Neuronal stem cell (in vitro differentiated cells): ENCODE data around the gene SMIM36.
"Not testable (repeated sequence)": the region's sequence is repeated elsewhere in the genome, so short reads cannot be mapped to it uniquely, and the experiment has no call there.

Source experiments
- DNase-seq: peaks from one replicate; pipeline ENCODE4 v3.0.0-alpha.2; 2013; ENCODE audit warnings: low spot score
- H2AFZ ChIP-seq: one replicate; pipeline ENCODE4 v1.6.1; 2013; ENCODE audit warnings: mild to moderate bottlenecking, low read length, inconsistent platforms
- H2AK5ac ChIP-seq: 2 replicates; pipeline ENCODE4 v1.6.1; 2013; ENCODE audit warnings: low read depth, mild to moderate bottlenecking, inconsistent platforms, low read length, moderate library complexity, mixed read lengths
- H2BK120ac ChIP-seq: 2 replicates; pipeline ENCODE4 v1.6.1; 2013; ENCODE audit warnings: low read depth, mild to moderate bottlenecking, inconsistent platforms, low read length, moderate library complexity, mixed read lengths
- H2BK12ac ChIP-seq: one replicate; pipeline ENCODE4 v1.6.1; 2013; ENCODE audit warnings: low read length, inconsistent platforms
- H2BK15ac ChIP-seq: 2 replicates; pipeline ENCODE4 v1.6.1; 2013; ENCODE audit warnings: mild to moderate bottlenecking, low read length, inconsistent platforms, mixed read lengths
- H2BK5ac ChIP-seq: one replicate; pipeline ENCODE4 v1.6.1; 2013; ENCODE audit warnings: inconsistent platforms, mild to moderate bottlenecking, low read length, moderate library complexity
- H3K14ac ChIP-seq: one replicate; pipeline ENCODE4 v1.6.1; 2013; ENCODE audit warnings: low read length, inconsistent platforms
- H3K18ac ChIP-seq: 2 replicates; pipeline ENCODE4 v1.6.1; 2013; ENCODE audit warnings: low read length, inconsistent platforms
- H3K23ac ChIP-seq: 2 replicates; pipeline ENCODE4 v1.6.1; 2013; ENCODE audit warnings: low read depth, mild to moderate bottlenecking, mixed read lengths, low read length, inconsistent platforms; ENCODE audit not compliant: poor library complexity
- H3K27ac ChIP-seq: replicated peaks from 3 replicates; pipeline ENCODE4 v1.5.1; 2013; ENCODE audit warnings: low read length, inconsistent platforms
- H3K27me3 ChIP-seq, 3 experiments: 2 replicates each; pipeline ENCODE4 v1.6.1; 2013; ENCODE audit warnings: low read length in 3 of 3, mild to moderate bottlenecking in 2 of 3, inconsistent platforms in 1 of 3, low read depth in 1 of 3, mixed read lengths in 1 of 3, moderate library complexity in 1 of 3; ENCODE audit not compliant: control insufficient read depth in 3 of 3, insufficient read depth in 3 of 3
- H3K36me3 ChIP-seq, 2 donors: replicated peaks in 1 of 2; 2 replicates each; pipeline ENCODE4 v1.6.1; 2013; ENCODE audit warnings: low read length in 2 of 2; ENCODE audit not compliant: control insufficient read depth in 2 of 2, insufficient read depth in 2 of 2
- H3K4ac ChIP-seq: 2 replicates; pipeline ENCODE4 v1.6.1; 2013; ENCODE audit warnings: inconsistent platforms, mild to moderate bottlenecking, low read length, moderate library complexity
- H3K4me1 ChIP-seq, 2 donors: 1 replicate in 1 of 2; 2 replicates in 1 of 2; pipeline ENCODE4 v1.6.1; 2013; ENCODE audit warnings: low read length in 2 of 2, low read depth in 1 of 2; ENCODE audit not compliant: control insufficient read depth in 2 of 2, insufficient read depth in 1 of 2
- H3K4me2 ChIP-seq: one replicate; pipeline ENCODE4 v1.6.1; 2013; ENCODE audit warnings: mild to moderate bottlenecking, low read length, inconsistent platforms; ENCODE audit not compliant: insufficient read depth, poor library complexity, severe bottlenecking
- H3K4me3 ChIP-seq, 2 donors: 2 replicates each; pipeline ENCODE4 v1.5.1; 2013; ENCODE audit warnings: low read length in 2 of 2, mild to moderate bottlenecking in 2 of 2, inconsistent platforms in 1 of 2, moderate library complexity in 1 of 2
- H3K79me1 ChIP-seq: one replicate; pipeline ENCODE4 v1.6.1; 2013; ENCODE audit warnings: low read depth, mild to moderate bottlenecking, inconsistent platforms, low read length, moderate library complexity
- H3K9ac ChIP-seq: one replicate; pipeline ENCODE4 v1.6.1; 2013; ENCODE audit warnings: mild to moderate bottlenecking, low read depth, low read length, inconsistent platforms; ENCODE audit not compliant: poor library complexity
- H3K9me3 ChIP-seq, 2 donors: replicated peaks in 1 of 2; 2 replicates each; pipeline versions ENCODE3 to v1.6.1; 2013; ENCODE audit warnings: low read length in 2 of 2, mild to moderate bottlenecking in 2 of 2, inconsistent platforms in 1 of 2, low read depth in 1 of 2, mixed read lengths in 1 of 2, moderate library complexity in 1 of 2; ENCODE audit not compliant: control insufficient read depth in 2 of 2, insufficient read depth in 1 of 2
- H4K8ac ChIP-seq: one replicate; pipeline ENCODE4 v1.6.1; 2013; ENCODE audit warnings: low read depth, mild to moderate bottlenecking, inconsistent platforms, low read length, moderate library complexity
- H4K91ac ChIP-seq: one replicate; pipeline ENCODE4 v1.6.1; 2013; ENCODE audit warnings: low read length, low read depth, mild to moderate bottlenecking, inconsistent platforms; ENCODE audit not compliant: poor library complexity
- WGBS, 2 donors: extraction: QIAGEN DNeasy Blood & Tissue Kit; methylation state at CpG; one replicate each; pipeline ENCODE4 v1.1.7; 2013; ENCODE audit warnings: missing lambda C conversion rate in 2 of 2, mixed read lengths in 1 of 2; ENCODE audit not compliant: insufficient read length in 2 of 2, insufficient replicate concordance in 1 of 2; ENCODE audit errors: extremely low coverage in 2 of 2; 5-methylcytosine and 5-hydroxymethylcytosine counted together

Gene SMIM36

DNA sequence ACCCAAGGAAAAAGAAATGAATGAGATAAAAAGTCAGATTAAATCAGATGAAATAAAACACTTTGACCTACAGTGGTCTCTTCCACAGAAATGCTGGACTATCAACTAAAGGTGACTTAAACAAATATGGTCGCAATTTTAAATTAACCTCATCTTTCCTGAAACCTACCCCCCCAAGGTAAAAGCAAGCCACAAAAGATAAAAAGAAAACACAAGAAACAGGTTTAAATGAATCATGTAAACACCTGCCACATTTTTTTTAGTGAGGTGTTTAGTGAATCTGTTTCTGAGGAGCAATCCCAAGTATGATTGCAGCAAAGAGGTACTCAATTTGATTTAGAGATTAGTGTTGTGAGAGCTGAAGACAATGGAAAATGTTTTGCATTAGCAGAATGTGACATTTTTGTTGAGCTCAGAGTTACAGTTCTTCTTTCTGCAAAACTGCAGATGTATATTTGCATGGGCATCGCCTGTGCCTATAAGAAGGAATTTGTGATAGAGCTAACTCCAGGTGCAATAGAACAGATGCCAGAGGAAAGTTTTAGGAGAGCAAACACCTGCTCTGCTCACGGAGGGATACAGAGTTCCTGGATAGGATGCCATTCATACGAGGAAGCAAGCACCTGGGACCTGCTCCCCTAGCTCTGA, 86.2 kb downstream of the SMIM36 start:
- no peak for DNase-seq
- Histone ChIP-seq H3K79me1 (peaks cover 4% of the 10 kb centered on the region), H2AFZ (no peak overlapping the region), H3K23ac (no peak overlapping the region), H3K4me1 (peaks cover 3 to 4% of the 10 kb centered on the region in 2 donors), H3K36me3 (no peaks in the 10 kb centered on the region), H2BK120ac (no peak overlapping the region), H2BK15ac (no peak overlapping the region), H2AK5ac (no peak overlapping the region), H3K27me3 (peaks cover 0 to 9% (median 0%) of the 10 kb centered on the region in 3 experiments), H3K4me3 (no peak overlapping the region), H3K9ac (no peak overlapping the region), H3K9me3 (no peaks in the 10 kb centered on the region), H2BK5ac (no peak overlapping the region), H2BK12ac (no peak overlapping the region), H3K4ac (no peak overlapping the region), H3K27ac (no peak overlapping the region), H3K14ac (no peak overlapping the region), H4K91ac (no peak overlapping the region), H3K18ac (no peak overlapping the region), H4K8ac (no peak overlapping the region), H3K4me2 (no peak overlapping the region)
- WGBS, 2 donors = no CpG with 5 or more reads among the region's 4 CpGs

DNA sequence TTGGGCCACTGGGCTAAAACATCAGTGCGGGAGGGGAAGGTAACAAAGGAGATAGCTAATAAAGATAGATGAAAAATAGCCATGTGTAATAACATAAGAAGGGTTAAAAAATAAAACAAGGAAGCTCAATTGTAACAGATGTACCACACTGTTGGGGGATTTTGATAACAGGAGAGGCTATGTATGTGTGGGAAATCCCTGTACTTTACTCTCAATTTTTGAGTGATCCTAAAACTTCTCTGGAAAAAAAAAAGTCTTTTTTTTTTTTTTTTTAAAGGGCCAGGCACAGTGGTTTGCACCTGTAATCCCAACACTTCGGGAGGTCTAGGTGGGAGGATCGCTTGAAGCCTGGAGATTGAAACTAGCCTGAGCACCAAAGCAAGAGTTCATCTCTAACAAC, 87.7 kb downstream of the SMIM36 start:
- Histone ChIP-seq H3K27ac (no peak overlapping the region), H2BK5ac (no peak overlapping the region), H3K18ac (no peak overlapping the region), H2AK5ac (no peak overlapping the region), H3K27me3 (peaks cover 0 to 9% (median 0%) of the 10 kb centered on the region in 3 experiments), H2BK120ac (no peak overlapping the region), H3K79me1 (peaks cover 7% of the 10 kb centered on the region), H3K4me1 (peaks cover 4 to 5% of the 10 kb centered on the region in 2 donors), H2AFZ (no peak overlapping the region), H3K36me3 (peaks cover 3 to 10% of the 10 kb centered on the region in 2 donors), H3K9ac (no peak overlapping the region), H3K4ac (no peak overlapping the region), H3K4me3 (no peak overlapping the region), H3K23ac (no peak overlapping the region), H4K8ac (no peak overlapping the region), H4K91ac (no peak overlapping the region), H2BK15ac (no peak overlapping the region), H2BK12ac (no peak overlapping the region), H3K4me2 (no peak overlapping the region), H3K9me3 (peaks cover 2 to 6% of the 10 kb centered on the region in 2 donors), H3K14ac (no peak overlapping the region)
- DNase-seq = no peak
- WGBS, 2 donors = no CpG with 5 or more reads among the region's 3 CpGs

DNA sequence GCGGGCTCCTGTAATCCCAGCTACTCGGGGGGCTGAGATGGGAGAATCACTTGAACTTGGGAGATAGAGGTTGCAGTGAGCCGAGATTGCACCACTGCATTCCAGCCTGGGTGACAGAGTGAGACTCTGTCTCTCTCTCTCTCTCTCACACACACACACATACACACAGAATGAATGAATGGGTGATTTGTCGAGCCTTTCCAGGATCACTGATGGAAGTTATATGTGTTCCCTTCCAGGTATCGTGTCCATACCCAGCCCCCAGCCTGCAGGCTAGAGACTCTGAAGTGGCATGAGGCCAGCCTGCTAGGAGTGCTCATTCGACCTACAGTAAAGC, 88.5 kb downstream of the SMIM36 start:
- not testable (repeated sequence) for H3K9ac ChIP-seq, H2AFZ ChIP-seq, H3K4ac ChIP-seq, H3K4me3 ChIP-seq, H4K8ac ChIP-seq, H2BK120ac ChIP-seq, H3K4me2 ChIP-seq, H3K18ac ChIP-seq, H4K91ac ChIP-seq, H3K27ac ChIP-seq, H2AK5ac ChIP-seq, H3K79me1 ChIP-seq, H2BK15ac ChIP-seq, H3K14ac ChIP-seq, H3K27me3 ChIP-seq, H3K23ac ChIP-seq, H2BK12ac ChIP-seq, H2BK5ac ChIP-seq, DNase-seq, H3K4me1 ChIP-seq
- WGBS, 2 donors = no CpG with 5 or more reads among the region's 6 CpGs
- H3K9me3 ChIP-seq = peaks cover 4 to 13% of the 10 kb centered on the region in 2 donors
- H3K36me3 ChIP-seq = peaks cover 4 to 17% of the 10 kb centered on the region in 2 donors

DNA sequence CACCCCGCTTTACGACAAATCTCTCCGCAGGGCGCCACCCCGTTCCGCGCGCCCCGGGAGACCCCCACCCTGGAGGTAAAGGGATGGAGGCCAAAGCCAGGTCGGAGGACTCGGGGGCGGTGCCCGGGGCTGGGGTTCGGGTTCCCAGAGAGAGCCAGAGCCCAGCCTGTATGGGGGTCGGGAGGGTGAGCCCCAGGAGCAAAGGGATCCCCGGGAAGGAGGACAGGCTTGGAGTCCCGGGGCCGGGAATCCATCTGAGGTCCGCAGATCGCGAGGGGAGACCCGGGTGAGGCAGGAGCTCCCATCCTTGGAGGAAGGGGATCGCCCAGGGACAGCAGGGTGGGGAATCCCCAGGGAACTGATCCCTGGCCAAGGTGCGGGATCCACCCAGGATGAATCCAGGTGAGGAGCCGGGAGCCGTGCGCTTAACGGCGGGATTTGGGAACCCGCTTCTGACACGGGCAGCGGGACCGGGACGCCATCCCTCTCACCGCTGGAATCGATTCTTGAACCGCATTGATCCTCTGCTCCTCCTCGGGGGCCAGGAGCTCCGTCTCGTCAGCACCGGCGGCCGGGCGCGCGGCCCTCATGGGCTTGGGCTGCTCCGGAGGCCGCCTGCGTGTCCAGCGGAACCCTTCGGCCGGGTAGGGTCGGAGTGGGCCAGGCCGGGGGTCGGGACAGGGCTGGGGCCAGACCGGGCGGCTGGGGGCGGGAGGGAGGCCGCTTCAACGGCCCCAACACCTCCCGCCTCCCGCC, 89.9 kb downstream of the SMIM36 start, which contains the start of gene MMD:
Gene MMD, minus strand, starts transcription at position 657 of the 756 bp plus-strand sequence. Its CDS starts 140 bp downstream, at position 517.
- Histone ChIP-seq H3K9ac (peak within 1 kb of the TSS; percentile 95), H3K79me1 (peaks cover 7% of the 10 kb centered on the region), H2AFZ (peak within 1 kb of the TSS; percentile 96), H3K4ac (peak within 1 kb of the TSS; percentile 85), H3K27ac (peak within 1 kb of the TSS; percentile 69), H3K14ac (peak within 1 kb of the TSS; percentile 82), H2AK5ac (peak within 1 kb of the TSS; percentile 93), H4K91ac (peak within 1 kb of the TSS; percentile 77), H2BK120ac (no peak within 1 kb of the TSS), H3K4me3 (peak within 1 kb of the TSS; percentile 83 to 95), H3K4me1 (peaks cover 4 to 5% of the 10 kb centered on the region in 2 donors), H3K18ac (peak within 1 kb of the TSS; percentile 97), H2BK15ac (peak within 1 kb of the TSS; percentile 69), H3K4me2 (peak within 1 kb of the TSS; percentile 90), H2BK12ac (peak within 1 kb of the TSS; percentile 48), H3K9me3 (peaks cover 5 to 23% of the 10 kb centered on the region in 2 donors), H4K8ac (no peak within 1 kb of the TSS), H3K27me3 (peaks cover 0 to 9% (median 0%) of the 10 kb centered on the region in 3 experiments), H3K23ac (peak within 1 kb of the TSS; percentile 69), H2BK5ac (peak within 1 kb of the TSS; percentile 93), H3K36me3 (peaks cover 5 to 18% of the 10 kb centered on the region in 2 donors)
- DNase-seq = peak; percentile 62
- no CpG with 5 or more reads among the region's 62 CpGs for whole genome bisulfite sequencing, 2 donors
